Activated CD8-positive, alpha-beta memory T cell treated with anti-CD3 and anti-CD28 coated beads, Interleukin-2, amount 10 ng/mL, durations not matched to agents 7 days and 5 days (primary cell): Measurements from ENCODE around the gene CLVS2. TPM values are rescaled to one million over a fixed set of nuclear protein-coding genes. Genes with fewer than 3 reads are reported as not detected.

ENCODE experiments used
- ATAC-seq: fragments of 150-1000 bp; cut with Tn5 transposase; one replicate; pipeline ENCODE4 v1.10.0; 2021; ENCODE audit warnings: moderate library complexity
- CTCF ChIA-PET: fragments of 350-600 bp; sonication (Branson Sonifier 250); formaldehyde crosslinking; loops from one replicate; lab custom pipeline; 2021; ENCODE audit warnings: antibody characterized with exemption; lab: Charles Lee
- DNase-seq: peaks from one replicate; pipeline ENCODE4 v3.0.0-alpha.2; 2020
- H3K27ac Mint-ChIP-seq: one replicate; pipeline ENCODE4 v1.8.0; 2021; ENCODE audit warnings: mild to moderate bottlenecking, mixed read lengths
- H3K27me3 Mint-ChIP-seq: one replicate; pipeline ENCODE4 v1.8.0; 2021; ENCODE audit warnings: mixed read lengths
- H3K36me3 Mint-ChIP-seq: one replicate; pipeline ENCODE4 v1.8.0; 2021; ENCODE audit warnings: mild to moderate bottlenecking, mixed read lengths
- H3K4me1 Mint-ChIP-seq: one replicate; pipeline ENCODE4 v1.8.0; 2021; ENCODE audit warnings: mixed read lengths
- H3K4me3 Mint-ChIP-seq: one replicate; pipeline ENCODE4 v1.8.0; 2021; ENCODE audit warnings: mild to moderate bottlenecking, moderate library complexity, mixed read lengths
- H3K9me3 Mint-ChIP-seq: one replicate; pipeline ENCODE4 v1.8.0; 2022; ENCODE audit warnings: low read depth, mixed read lengths
- total RNA-seq, 2 experiments: library from RNA; stranded (reverse); gene quantifications; one replicate each; pipeline ENCODE4 v1.2.3, GENCODE V29; 2021

CLVS2 gene, protein sequence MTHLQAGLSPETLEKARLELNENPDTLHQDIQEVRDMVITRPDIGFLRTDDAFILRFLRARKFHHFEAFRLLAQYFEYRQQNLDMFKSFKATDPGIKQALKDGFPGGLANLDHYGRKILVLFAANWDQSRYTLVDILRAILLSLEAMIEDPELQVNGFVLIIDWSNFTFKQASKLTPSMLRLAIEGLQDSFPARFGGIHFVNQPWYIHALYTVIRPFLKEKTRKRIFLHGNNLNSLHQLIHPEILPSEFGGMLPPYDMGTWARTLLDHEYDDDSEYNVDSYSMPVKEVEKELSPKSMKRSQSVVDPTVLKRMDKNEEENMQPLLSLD
- not detected for total RNA-seq

DNA sequence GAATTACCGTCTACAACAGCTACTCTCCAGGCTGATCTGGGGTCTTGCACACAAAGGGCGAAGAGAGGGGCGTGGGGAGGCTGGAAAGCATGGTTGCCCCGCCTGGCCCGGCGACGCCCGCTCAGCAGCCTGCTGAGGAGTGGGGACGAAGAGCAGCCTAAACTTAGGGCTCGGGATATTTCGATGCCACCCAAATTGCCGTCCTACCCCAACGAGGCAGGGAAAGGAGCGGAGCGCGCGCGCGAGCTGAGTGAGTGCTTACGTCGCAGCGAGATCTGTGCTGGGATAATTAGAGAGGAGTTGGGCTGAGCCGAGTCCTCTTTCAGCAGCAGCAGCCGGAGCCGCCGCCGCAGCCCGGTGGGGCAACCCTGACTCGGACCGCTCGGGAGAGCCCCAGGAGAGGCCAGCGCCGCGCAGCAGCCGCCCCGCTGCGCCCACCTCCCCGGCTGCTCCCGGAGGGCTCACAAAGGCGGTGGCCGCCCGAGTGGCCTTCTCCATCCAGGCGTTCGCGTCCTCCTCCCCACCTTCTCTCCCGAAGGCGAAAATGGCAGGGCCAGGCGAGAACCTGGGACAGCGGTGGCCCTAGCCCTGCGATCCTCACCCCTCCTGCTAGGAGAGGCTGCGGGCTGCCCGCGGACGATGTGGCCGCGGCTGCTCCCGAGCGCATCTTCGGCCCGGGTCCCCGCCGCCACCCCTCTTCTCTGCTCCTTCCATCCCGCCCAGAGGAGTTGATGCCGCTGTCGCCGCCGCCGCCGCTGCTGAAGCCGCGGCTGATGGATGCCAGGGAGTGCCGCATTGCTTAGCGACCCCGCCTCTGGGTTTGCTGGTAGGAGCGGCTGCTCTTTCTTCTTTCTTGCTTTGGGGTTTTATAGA is at the start of gene CLVS2:
Gene CLVS2 (plus strand): TSS at position 315 of the 873 bp plus-strand sequence. CDS start 1,543 bp downstream, outside the sequence.
- no peaks in the 10 kb centered on the region for H3K4me1 Mint-ChIP-seq
- no peaks in the 10 kb centered on the region for H3K9me3 Mint-ChIP-seq
- no peak within 1 kb of the TSS for H3K27ac Mint-ChIP-seq
- no peak within 1 kb of the TSS for H3K4me3 Mint-ChIP-seq
- ATAC-seq (no peak), DNase-seq (no peak)
- CTCF ChIA-PET, result no interaction called here
- peaks cover 1% of the 10 kb centered on the region for H3K36me3 Mint-ChIP-seq
- H3K27me3 Mint-ChIP-seq, result peaks cover 35% of the 10 kb centered on the region

GRCh38 chr6:122947355-122947754 is 48.7 kb upstream of the CLVS2 start:
- CTCF ChIA-PET, result no interaction called here

GRCh38 chr6:122953766-122954165 is 42.3 kb upstream of the CLVS2 start:
- ATAC-seq (no peak), DNase-seq (no peak)
- CTCF ChIA-PET, result no interaction called here
- H3K4me3 Mint-ChIP-seq, result no peak overlapping the region
- H3K27ac Mint-ChIP-seq, result no peak overlapping the region
- no peaks in the 10 kb centered on the region for H3K36me3 Mint-ChIP-seq
- H3K27me3 Mint-ChIP-seq, result no peaks in the 10 kb centered on the region
- no peaks in the 10 kb centered on the region for H3K4me1 Mint-ChIP-seq
- H3K9me3 Mint-ChIP-seq, result peaks cover 7% of the 10 kb centered on the region

More at GRCh38 chr6:122947355-122947754, 48.7 kb upstream of the CLVS2 start:
- no peaks in the 10 kb centered on the region for H3K4me1 Mint-ChIP-seq
- no peak for DNase-seq
- no peaks in the 10 kb centered on the region for H3K36me3 Mint-ChIP-seq
- no peak for ATAC-seq
- H3K27me3 Mint-ChIP-seq, result no peaks in the 10 kb centered on the region
- peaks cover 3% of the 10 kb centered on the region for H3K9me3 Mint-ChIP-seq
- no peak overlapping the region for H3K4me3 Mint-ChIP-seq
- H3K27ac Mint-ChIP-seq, result no peak overlapping the region

DNA sequence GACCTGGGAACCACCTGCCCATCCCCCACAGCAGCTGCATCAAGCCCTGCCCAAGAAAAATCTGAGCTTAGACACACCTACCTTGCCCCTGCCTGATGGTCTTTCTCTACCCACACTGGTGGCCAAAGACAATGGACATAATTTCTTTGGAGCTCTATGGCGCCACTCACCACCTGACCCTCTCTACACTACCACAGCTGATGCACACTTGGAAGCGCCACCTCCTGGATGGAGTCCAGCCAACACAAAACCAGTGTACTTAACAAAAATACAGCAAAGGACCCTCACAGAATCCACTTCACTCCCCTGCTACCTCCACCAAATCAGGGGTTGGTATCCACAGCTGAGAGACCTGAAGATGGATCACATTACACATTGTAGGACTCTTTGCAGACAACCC is 39.7 kb upstream of the CLVS2 start:
- Mint-ChIP-seq H3K36me3 (no peaks in the 10 kb centered on the region), H3K27ac (no peak overlapping the region), H3K27me3 (no peaks in the 10 kb centered on the region), H3K4me3 (no peak overlapping the region), H3K9me3 (peaks cover 9% of the 10 kb centered on the region), H3K4me1 (no peaks in the 10 kb centered on the region)
- ATAC-seq, result no peak
- DNase-seq, result no peak
- CTCF ChIA-PET, result no interaction called here

- ATAC-seq (no peak), DNase-seq (no peak)
- H3K27ac Mint-ChIP-seq, result no peak overlapping the region
- H3K4me1 Mint-ChIP-seq, result no peaks in the 10 kb centered on the region
- CTCF ChIA-PET, result no interaction called here
- no peak overlapping the region for H3K4me3 Mint-ChIP-seq
- H3K27me3 Mint-ChIP-seq, result no peaks in the 10 kb centered on the region
- H3K36me3 Mint-ChIP-seq, result no peaks in the 10 kb centered on the region
- peaks cover 9% of the 10 kb centered on the region for H3K9me3 Mint-ChIP-seq
Observed at GRCh38 chr6:122962000-122962624, 33.9 kb upstream of the CLVS2 start.

GRCh38 chr6:122969999-122970533 is 26.0 kb upstream of the CLVS2 start:
- ATAC-seq (no peak), DNase-seq (no peak)
- peaks cover 5% of the 10 kb centered on the region for H3K9me3 Mint-ChIP-seq
- H3K36me3 Mint-ChIP-seq, result no peaks in the 10 kb centered on the region
- CTCF ChIA-PET, result no interaction called here
- no peak overlapping the region for H3K4me3 Mint-ChIP-seq
- no peak overlapping the region for H3K27ac Mint-ChIP-seq
- H3K27me3 Mint-ChIP-seq, result no peaks in the 10 kb centered on the region
- no peaks in the 10 kb centered on the region for H3K4me1 Mint-ChIP-seq

DNA sequence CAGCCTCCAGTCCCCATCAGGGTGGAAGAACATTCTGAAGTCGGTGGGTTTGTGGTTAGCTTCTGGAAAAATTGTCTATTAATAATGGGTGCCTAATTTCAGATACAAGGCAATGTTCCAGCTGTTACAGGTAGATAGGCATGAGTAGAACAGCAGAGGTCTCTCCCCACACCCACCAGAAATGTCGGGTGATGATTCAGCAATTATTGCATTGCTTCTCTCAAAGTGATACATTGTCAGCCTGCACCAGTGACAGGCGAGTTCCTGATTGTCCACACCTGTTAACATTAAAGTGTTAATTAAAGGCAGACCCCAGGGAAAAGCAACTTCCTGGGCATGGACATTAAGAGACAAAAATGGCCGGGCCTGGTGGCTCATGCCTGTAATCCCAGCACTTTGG is 18.9 kb upstream of the CLVS2 start:
- no peaks in the 10 kb centered on the region for H3K36me3 Mint-ChIP-seq
- H3K9me3 Mint-ChIP-seq, result no peaks in the 10 kb centered on the region
- CTCF ChIA-PET, result no interaction called here
- no peak overlapping the region for H3K27ac Mint-ChIP-seq
- ATAC-seq (no peak), DNase-seq (no peak)
- H3K27me3 Mint-ChIP-seq, result no peaks in the 10 kb centered on the region
- H3K4me3 Mint-ChIP-seq, result no peak overlapping the region
- no peaks in the 10 kb centered on the region for H3K4me1 Mint-ChIP-seq

GRCh38 chr6:122984393-122984792 is 11.6 kb upstream of the CLVS2 start:
- Mint-ChIP-seq H3K36me3 (no peaks in the 10 kb centered on the region), H3K4me3 (no peak overlapping the region), H3K27me3 (no peaks in the 10 kb centered on the region), H3K4me1 (no peaks in the 10 kb centered on the region), H3K9me3 (peaks cover 5% of the 10 kb centered on the region), H3K27ac (no peak overlapping the region)
- no peak for DNase-seq
- CTCF ChIA-PET, result no interaction called here
- ATAC-seq, result no peak

DNA sequence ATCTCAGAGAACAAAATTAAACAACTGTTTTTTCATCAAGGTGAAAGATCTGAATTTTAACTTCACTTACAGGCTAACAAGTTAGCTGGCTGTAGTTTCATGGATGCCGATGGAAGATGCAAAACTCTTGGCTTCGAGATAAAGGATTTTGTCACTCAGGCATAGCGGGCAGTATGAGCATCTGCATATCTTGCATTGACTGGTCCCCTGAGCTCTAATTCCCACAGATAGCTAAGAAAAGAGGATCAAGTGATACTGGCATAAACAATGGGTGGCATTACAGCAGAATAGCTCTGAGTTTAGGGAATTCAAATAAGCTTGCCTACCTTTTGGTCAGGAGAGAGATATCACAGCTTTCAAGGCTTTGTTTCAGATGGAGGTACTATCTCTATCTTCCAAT is 1.8 kb upstream of the CLVS2 start:
- Mint-ChIP-seq H3K27me3 (peaks cover 35% of the 10 kb centered on the region), H3K27ac (no peak overlapping the region), H3K4me3 (no peak overlapping the region), H3K4me1 (no peaks in the 10 kb centered on the region), H3K9me3 (no peaks in the 10 kb centered on the region), H3K36me3 (peaks cover 1% of the 10 kb centered on the region)
- DNase-seq (no peak), ATAC-seq (no peak)
- CTCF ChIA-PET, result no interaction called here

DNA sequence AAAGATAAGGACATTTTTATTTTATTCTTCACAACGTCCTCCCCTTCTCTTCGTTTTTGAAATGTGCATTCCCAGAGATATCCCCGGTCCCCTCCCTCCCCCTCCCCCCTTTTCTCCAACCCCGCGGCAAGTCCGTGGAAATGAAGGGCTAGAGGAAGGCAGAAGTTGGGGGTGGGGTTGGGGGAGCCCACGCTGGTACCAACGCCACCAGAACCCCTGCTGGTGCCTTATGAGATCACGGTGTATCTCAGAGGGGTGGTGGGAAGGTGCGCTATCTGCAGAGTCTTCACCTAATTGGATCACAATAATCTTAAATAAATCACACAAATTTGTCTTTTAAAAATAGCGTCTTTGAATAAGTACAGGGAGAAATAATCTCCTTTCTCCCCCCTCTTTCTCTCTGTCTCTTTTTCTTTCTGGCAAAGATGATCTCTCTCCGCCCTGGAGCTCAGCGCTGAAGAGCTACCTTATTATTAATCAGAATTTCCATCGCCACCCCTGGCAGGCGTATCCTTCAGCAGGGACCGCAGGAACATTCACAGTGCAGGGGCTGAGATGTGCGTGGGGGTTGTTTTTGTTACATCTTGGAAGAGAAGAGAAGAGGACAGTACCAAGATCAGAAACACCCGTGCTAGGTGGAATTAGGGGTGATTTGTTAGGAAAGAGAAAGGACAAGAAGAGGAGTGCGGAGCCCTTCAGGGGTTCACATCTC is 915 bp downstream of the CLVS2 start:
- DNase-seq (no peak), ATAC-seq (no peak)
- CTCF ChIA-PET, result no interaction called here
- Mint-ChIP-seq H3K27me3 (peaks cover 35% of the 10 kb centered on the region), H3K9me3 (no peaks in the 10 kb centered on the region), H3K36me3 (peaks cover 1% of the 10 kb centered on the region), H3K4me3 (no peak overlapping the region), H3K4me1 (no peaks in the 10 kb centered on the region), H3K27ac (no peak overlapping the region)

GRCh38 chr6:122997541-122998150 is 1.6 kb downstream of the CLVS2 start:
- Mint-ChIP-seq H3K4me3 (no peak overlapping the region), H3K9me3 (no peaks in the 10 kb centered on the region), H3K27me3 (peaks cover 35% of the 10 kb centered on the region), H3K4me1 (no peaks in the 10 kb centered on the region), H3K27ac (no peak overlapping the region), H3K36me3 (peaks cover 1% of the 10 kb centered on the region)
- CTCF ChIA-PET, result no interaction called here
- no peak for DNase-seq
- no peak for ATAC-seq

DNA sequence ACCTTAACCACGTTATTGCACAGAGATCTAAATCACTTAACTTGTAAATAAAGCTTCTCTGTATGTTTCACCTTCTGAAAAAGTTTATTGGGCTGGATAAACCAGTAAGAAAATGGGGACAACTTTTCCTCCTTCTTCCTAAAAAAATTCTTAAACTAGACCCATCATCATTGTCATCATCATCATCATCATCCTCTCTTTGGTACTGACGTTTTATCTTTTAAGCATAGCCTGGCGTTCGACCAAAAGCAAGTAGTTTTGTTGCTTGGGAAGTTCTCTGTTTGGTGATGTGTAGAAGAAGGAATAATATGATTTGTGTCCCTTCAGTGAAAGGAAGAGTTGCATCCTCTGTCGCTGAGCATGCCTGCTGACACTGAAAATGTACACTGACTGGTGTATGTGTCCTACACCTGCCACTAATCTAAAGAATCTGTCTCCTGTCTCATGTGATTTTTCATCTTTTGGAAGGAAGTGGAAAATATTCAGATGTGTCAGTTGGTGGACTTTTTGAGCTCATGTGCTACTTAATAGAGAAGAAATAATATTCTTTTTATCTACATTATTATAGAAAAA is 2.5 kb downstream of the CLVS2 start:
- CTCF ChIA-PET, result no interaction called here
- Mint-ChIP-seq H3K9me3 (no peaks in the 10 kb centered on the region), H3K27me3 (peaks cover 35% of the 10 kb centered on the region), H3K27ac (no peak overlapping the region), H3K4me3 (no peak overlapping the region), H3K36me3 (peaks cover 1% of the 10 kb centered on the region), H3K4me1 (no peaks in the 10 kb centered on the region)
- ATAC-seq (no peak), DNase-seq (no peak)
